HepG2 (cell line): Measurements from ENCODE around the gene PCGF2. TPM values are rescaled to one million over a fixed set of nuclear protein-coding genes. Genes with fewer than 3 reads are reported as not detected.

Source experiments
- ELF3 ChIP-seq: IDR thresholded peaks from 2 replicates; pipeline ENCODE4 v1.6.1; 2016; ENCODE audit warnings: missing genetic modification reagents, missing compliant biosample characterization
- EP300 ChIP-seq, 3 experiments: sonication (generic) in 1 of 3; formaldehyde crosslinking in 1 of 3; IDR thresholded peaks; 2 replicates each; pipeline versions ENCODE4 v1.5.1 to v1.6.1; 2011 to 2020; ENCODE audit warnings: low read depth in 2 of 3, low read length in 2 of 3, borderline replicate concordance in 1 of 3, improper control_type of control experiment in 1 of 3, mild to moderate bottlenecking in 1 of 3, missing genetic modification reagents in 1 of 3, moderate library complexity in 1 of 3
- ESRRA ChIP-seq: sonication (generic); formaldehyde crosslinking; IDR thresholded peaks from 2 replicates; pipeline ENCODE4 v1.5.1; 2020; ENCODE audit warnings: mild to moderate bottlenecking, low read depth, missing genetic modification reagents
- ETS1 ChIP-seq: sonication (generic); formaldehyde crosslinking; IDR thresholded peaks from 2 replicates; pipeline ENCODE4 v1.4.0; 2020; ENCODE audit warnings: missing genetic modification reagents
- FOXA3 ChIP-seq: IDR thresholded peaks from 2 replicates; pipeline ENCODE4 v1.6.1; 2016; ENCODE audit warnings: missing genetic modification reagents, missing compliant biosample characterization
- FOXP4 ChIP-seq: sonication (generic); formaldehyde crosslinking; IDR thresholded peaks from 2 replicates; pipeline ENCODE4 v1.4.0; 2020; ENCODE audit warnings: missing genetic modification reagents
- GATAD2A ChIP-seq: IDR thresholded peaks from 2 replicates; pipeline ENCODE4 v1.6.1; 2016
- GZF1 ChIP-seq: sonication (generic); formaldehyde crosslinking; IDR thresholded peaks from 2 replicates; pipeline ENCODE4 v1.5.1; 2020; ENCODE audit warnings: mild to moderate bottlenecking, missing genetic modification reagents
- HMG20A ChIP-seq: IDR thresholded peaks from 2 replicates; pipeline ENCODE4 v1.6.1; 2016; ENCODE audit warnings: borderline replicate concordance
- KDM6A ChIP-seq: IDR thresholded peaks from 2 replicates; pipeline ENCODE4 v1.6.1; 2016; ENCODE audit warnings: low read depth
- KLF12 ChIP-seq: sonication (generic); formaldehyde crosslinking; IDR thresholded peaks from 2 replicates; pipeline ENCODE4 v1.4.0; 2020; ENCODE audit warnings: missing genetic modification reagents, borderline replicate concordance
- MAZ ChIP-seq, 2 experiments: sonication (generic) in 1 of 2; formaldehyde crosslinking in 1 of 2; IDR thresholded peaks; 2 replicates each; pipeline versions ENCODE4 v1.5.0 to v1.6.1; 2012 to 2020; ENCODE audit warnings: low read depth in 2 of 2, mild to moderate bottlenecking in 2 of 2, borderline replicate concordance in 1 of 2, improper control_type of control experiment in 1 of 2, low read length in 1 of 2, missing genetic modification reagents in 1 of 2, moderate library complexity in 1 of 2
- MED1 ChIP-seq: sonication (generic); formaldehyde crosslinking; IDR thresholded peaks from 2 replicates; pipeline ENCODE4 v1.4.0; 2020; ENCODE audit warnings: missing genetic modification reagents
- MIER3 ChIP-seq: IDR thresholded peaks from 2 replicates; pipeline ENCODE4 v1.6.1; 2016; ENCODE audit warnings: missing compliant biosample characterization, borderline replicate concordance
- PITX1 ChIP-seq: sonication (generic); formaldehyde crosslinking; IDR thresholded peaks from 2 replicates; pipeline ENCODE4 v1.5.1; 2020; ENCODE audit warnings: mild to moderate bottlenecking, missing genetic modification reagents
- SALL2 ChIP-seq: sonication (generic); formaldehyde crosslinking; IDR thresholded peaks from 2 replicates; pipeline ENCODE4 v1.8.1; 2023; ENCODE audit warnings: mild to moderate bottlenecking, missing genetic modification reagents, inconsistent platforms
- SOX13 ChIP-seq, 3 experiments: fragments of 450-650 bp in 1 of 3; sonication (generic) in 1 of 3; formaldehyde crosslinking in 1 of 3; IDR thresholded peaks in 2 of 3; conservative IDR thresholded peaks in 1 of 3; 2 replicates each; pipeline versions ENCODE4 v1.5.0 to v1.6.1; 2016 to 2020; ENCODE audit warnings: antibody characterized with exemption in 1 of 3, mild to moderate bottlenecking in 1 of 3, missing compliant biosample characterization in 1 of 3, missing genetic modification reagents in 1 of 3, moderate library complexity in 1 of 3
- SOX6 ChIP-seq, 2 experiments: fragments of 450-650 bp in 1 of 2; sonication (generic) in 1 of 2; formaldehyde crosslinking in 1 of 2; IDR thresholded peaks; 2 replicates each; pipeline versions ENCODE4 v1.4.0 to v1.6.1; 2017 to 2020; ENCODE audit warnings: antibody characterized with exemption in 1 of 2, mild to moderate bottlenecking in 1 of 2, missing genetic modification reagents in 1 of 2
- THAP11 ChIP-seq: IDR thresholded peaks from 2 replicates; pipeline ENCODE4 v1.6.1; 2016; ENCODE audit warnings: missing biosample characterization, missing genetic modification reagents
- WIZ ChIP-seq: sonication (generic); formaldehyde crosslinking; IDR thresholded peaks from 2 replicates; pipeline ENCODE4 v1.5.1; 2020; ENCODE audit warnings: mild to moderate bottlenecking, missing genetic modification reagents
- YEATS4 ChIP-seq: sonication (generic); formaldehyde crosslinking; IDR thresholded peaks from 2 replicates; pipeline ENCODE4 v1.4.0; 2020; ENCODE audit warnings: missing genetic modification reagents, borderline replicate concordance
- ZNF143 ChIP-seq: sonication (generic); formaldehyde crosslinking; IDR thresholded peaks from 2 replicates; pipeline ENCODE4 v1.4.0; 2020; ENCODE audit warnings: missing genetic modification reagents
- ZNF160 ChIP-seq: sonication (generic); formaldehyde crosslinking; IDR thresholded peaks from 2 replicates; pipeline ENCODE4 v1.8.0; 2022; ENCODE audit warnings: mild to moderate bottlenecking, inconsistent platforms, missing genetic modification reagents
- ZNF317 ChIP-seq: sonication (generic); formaldehyde crosslinking; IDR thresholded peaks from 2 replicates; pipeline ENCODE4 v1.5.0; 2020; ENCODE audit warnings: mild to moderate bottlenecking, missing genetic modification reagents
- ZNF570 ChIP-seq: sonication (generic); formaldehyde crosslinking; IDR thresholded peaks from 2 replicates; pipeline ENCODE4 v1.4.0; 2020; ENCODE audit warnings: mild to moderate bottlenecking, missing genetic modification reagents, borderline replicate concordance
- ZNF740 ChIP-seq: sonication (generic); formaldehyde crosslinking; IDR thresholded peaks from 2 replicates; pipeline ENCODE4 v1.4.0; 2020; ENCODE audit warnings: missing genetic modification reagents
- ZNF761 ChIP-seq: sonication (generic); formaldehyde crosslinking; conservative IDR thresholded peaks from 2 replicates; pipeline ENCODE4 v1.4.0; 2020; ENCODE audit warnings: mild to moderate bottlenecking, missing genetic modification reagents
- polyA plus RNA-seq, 8 experiments: library from polyadenylated mRNA; depleted of rRNA in 3 of 8; stranded (reverse) in 7 of 8; unstranded in 1 of 8; fragments of >200 nt; fragmentation: Illumina TruSeq in 4 of 8; extraction: Trizol in 4 of 8; gene quantifications; 2 replicates each; pipeline versions ENCODE4 v1.2.1 to v1.2.3, GENCODE V29; 2011 to 2016; ENCODE audit warnings: low read depth in 4 of 8, missing spikeins in 1 of 8, mixed read lengths in 1 of 8; ENCODE audit not compliant: insufficient read depth in 1 of 8
- total RNA-seq, 5 experiments: library from RNA; depleted of rRNA; stranded (reverse); fragments of >200 nt; fragmentation: Illumina TruSeq; extraction: Trizol; gene quantifications; 2 replicates each; pipeline ENCODE4 v1.2.3, GENCODE V29; 2016; ENCODE audit warnings: low read depth in 1 of 5

PCGF2 gene
- total and polyA plus RNA-seq, 2 of the 13 experiments (the other 11 are each of a cell fraction or from before 2014, with no cell fraction given), result 11.6 to 29.4 TPM

- TF ChIP-seq GATAD2A (CRISPR knock-in tag), result peak; percentile 80
- peak; percentile 53; the same call in 1 of the 2 replicates for TF ChIP-seq HMG20A (CRISPR knock-in tag)
- no peak for TF ChIP-seq SOX13 (IDR thresholded peaks at IDR 0.05)
- TF ChIP-seq SOX13 (CRISPR knock-in tag; conservative IDR thresholded peaks at IDR 0.05 in 1 of 2, IDR thresholded peaks at IDR 0.05 in 1 of 2), result peak in 1 of 2 experiments; percentile 59; a peak in 2 of 4 replicates
- no peak for TF ChIP-seq SALL2 (CRISPR knock-in tag)
- TF ChIP-seq EP300 (IDR thresholded peaks at IDR 0.05; ENCODE audit: low read depth in 2 of 2, low read length in 2 of 2), result peak in 1 of 2 experiments; percentile 62; a peak in 1 of 4 replicates
- no peak for TF ChIP-seq EP300 (CRISPR knock-in tag; IDR thresholded peaks at IDR 0.05; ENCODE audit: borderline replicate concordance)
- TF ChIP-seq ZNF143 (CRISPR knock-in tag), result peak; percentile 80
- TF ChIP-seq GZF1, result no peak
- peak; percentile 67 for TF ChIP-seq THAP11
- TF ChIP-seq FOXP4, result peak; percentile 64; the same call in 1 of the 2 replicates
- no peak for TF ChIP-seq SOX6 (IDR thresholded peaks at IDR 0.05)
- TF ChIP-seq SOX6 (CRISPR knock-in tag; IDR thresholded peaks at IDR 0.05), result peak; percentile 59
- peak; percentile 84 for TF ChIP-seq PITX1 (CRISPR knock-in tag)
- TF ChIP-seq KDM6A (CRISPR knock-in tag), result 0 out of 2 replicates have a peak, but pooled peaks have one; percentile 52
- TF ChIP-seq YEATS4 (CRISPR knock-in tag), result peak; percentile 29; the same call in 1 of the 2 replicates
- TF ChIP-seq ETS1, result no peak
- TF ChIP-seq MAZ (IDR thresholded peaks at IDR 0.05; ENCODE audit: borderline replicate concordance, low read depth, low read length), result no peak
- TF ChIP-seq MAZ (CRISPR knock-in tag; IDR thresholded peaks at IDR 0.05; ENCODE audit: low read depth), result peak; percentile 41; the same call in 1 of the 2 replicates
- TF ChIP-seq ESRRA (CRISPR knock-in tag), result peak; percentile 80; the same call in 1 of the 2 replicates
- no peak for TF ChIP-seq ZNF317
- 0 out of 2 replicates have a peak, but pooled peaks have one; percentile 36 for TF ChIP-seq ZNF160
- TF ChIP-seq ZNF570 (CRISPR knock-in tag), result no peak
- TF ChIP-seq KLF12 (CRISPR knock-in tag), result peak; percentile 17; the same call in 1 of the 2 replicates
- peak; percentile 30; the same call in 1 of the 2 replicates for TF ChIP-seq ELF3 (CRISPR knock-in tag)
- TF ChIP-seq WIZ (CRISPR knock-in tag), result no peak
- TF ChIP-seq MED1, result 0 out of 2 replicates have a peak, but pooled peaks have one; percentile 18
- 0 out of 2 replicates have a peak, but pooled peaks have one; percentile 38 for TF ChIP-seq MIER3 (CRISPR knock-in tag)
- TF ChIP-seq ZNF740 (CRISPR knock-in tag), result no peak
- TF ChIP-seq ZNF761 (CRISPR knock-in tag), result 0 out of 2 replicates have a peak, but pooled peaks have one; percentile 21
- peak; percentile 53 for TF ChIP-seq FOXA3
Observed at GRCh38 chr17:38691154-38691553, 57.0 kb downstream of the PCGF2 start (continued).
